CD4-positive, alpha-beta T cell treated with Interleukin-6 for 4 hours (primary cell): Measurements from ENCODE around the gene CRELD1.
"Not testable (repeated sequence)": the region's sequence is repeated elsewhere in the genome, so short reads cannot be mapped to it uniquely, and the experiment has no call there.

Source experiments
- DNase-seq: peaks from one replicate; pipeline ENCODE4 v3.0.0-alpha.2; 2020; ENCODE audit warnings: mixed read lengths

The CRELD1 gene

DNA sequence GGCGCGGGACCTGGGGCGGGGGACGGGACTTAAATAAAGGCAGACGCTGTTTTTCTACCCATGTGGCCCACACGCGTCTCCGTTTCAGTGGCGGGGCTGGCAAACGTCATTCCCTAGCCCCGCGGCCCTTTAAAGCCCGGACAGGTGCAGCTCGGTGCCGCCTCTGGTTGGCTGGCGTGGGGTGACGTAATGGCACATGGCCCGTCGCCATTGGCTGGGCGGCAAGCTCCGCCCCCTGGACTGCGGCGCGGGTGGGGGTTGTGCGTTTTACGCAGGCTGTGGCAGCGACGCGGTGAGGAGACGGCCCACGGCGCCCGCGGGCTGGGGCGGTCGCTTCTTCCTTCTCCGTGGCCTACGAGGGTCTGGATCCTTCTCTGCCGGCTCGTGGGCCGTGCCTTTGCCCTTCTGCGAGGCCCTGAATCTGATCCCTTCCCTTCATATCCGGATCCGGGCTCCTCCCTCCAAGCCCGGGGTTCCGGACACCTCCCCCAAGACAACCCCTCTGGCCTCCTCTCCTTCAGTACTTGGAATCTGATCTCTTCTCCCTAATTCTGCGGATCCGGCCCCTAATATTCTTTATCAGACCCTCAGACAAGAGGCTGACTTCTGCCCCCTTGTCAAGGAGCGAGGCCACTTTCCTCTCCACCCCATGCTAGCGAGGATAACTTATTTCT, at the start of gene CRELD1:
CRELD1 (plus strand) TSS at position 274 of the 674 bp plus-strand sequence. CDS start 605 bp downstream, outside the sequence.
- DNase-seq: peak; percentile 97

DNA sequence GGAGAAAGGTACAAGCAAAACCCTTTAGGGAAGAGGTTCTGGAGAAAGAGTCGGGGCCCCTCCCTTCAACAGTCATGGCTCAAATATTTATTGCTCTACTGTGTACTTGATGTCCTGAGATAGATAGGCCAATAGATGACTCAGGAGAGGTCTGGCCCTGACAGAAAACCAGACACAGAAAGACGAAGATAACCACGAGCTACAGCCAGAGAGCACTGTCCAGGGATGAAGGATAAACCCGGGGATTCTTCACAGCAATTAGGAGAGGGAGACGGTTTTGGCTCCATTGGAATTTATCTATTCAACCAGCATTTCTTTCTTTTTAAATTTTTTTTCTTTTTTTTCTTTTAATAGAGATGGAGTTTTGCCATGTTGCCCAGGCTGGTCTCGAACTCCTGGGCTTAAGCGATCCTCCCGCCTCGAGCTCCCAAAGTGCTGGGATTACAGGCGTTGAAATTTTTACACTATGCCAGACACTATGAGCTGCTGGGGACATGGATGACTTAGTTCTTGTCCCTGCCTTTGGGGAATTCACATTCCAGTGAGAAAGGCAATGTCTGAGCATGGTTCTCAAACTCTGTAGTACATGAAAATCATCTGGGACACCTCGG, 49.0 kb upstream of the CRELD1 start:
- no peak for DNase-seq

- no peak for DNase-seq
Measured at GRCh38 chr3:9886328-9886727, 47.3 kb upstream of the CRELD1 start.

DNA sequence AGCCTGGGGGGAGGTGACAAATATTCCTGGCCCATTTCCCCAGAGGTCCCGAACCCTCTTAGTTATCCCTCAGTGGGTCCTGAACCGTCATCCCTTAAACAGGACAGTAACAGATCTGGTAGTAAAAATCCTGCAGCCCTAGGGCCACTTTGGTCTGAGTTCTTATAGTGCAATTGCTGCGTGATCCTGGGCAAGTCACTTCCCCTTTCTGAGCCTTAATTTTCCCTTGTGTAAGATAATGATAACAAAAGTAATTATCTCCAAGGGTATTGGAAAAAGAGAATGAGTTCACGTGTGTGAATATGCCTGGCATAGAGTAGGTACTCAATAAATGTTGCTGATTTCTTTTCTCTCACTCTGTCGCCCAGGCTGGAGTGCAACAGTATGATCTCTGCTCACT, 46.2 kb upstream of the CRELD1 start:
- no peak for DNase-seq

GRCh38 chr3:9888540-9888939, 45.1 kb upstream of the CRELD1 start:
- no peak for DNase-seq

GRCh38 chr3:9889405-9889804, 44.2 kb upstream of the CRELD1 start:
- no peak for DNase-seq

- peak; percentile 92 for DNase-seq
Measured at GRCh38 chr3:9890249-9891071, 43.2 kb upstream of the CRELD1 start, which contains the start of gene JAGN1. Gene JAGN1, plus strand, starts transcription at chr3:9890610. Its CDS starts 113 bp downstream, at chr3:9890723.

- no peak for DNase-seq
Measured at GRCh38 chr3:9891072-9891622, 42.5 kb upstream of the CRELD1 start.

DNA sequence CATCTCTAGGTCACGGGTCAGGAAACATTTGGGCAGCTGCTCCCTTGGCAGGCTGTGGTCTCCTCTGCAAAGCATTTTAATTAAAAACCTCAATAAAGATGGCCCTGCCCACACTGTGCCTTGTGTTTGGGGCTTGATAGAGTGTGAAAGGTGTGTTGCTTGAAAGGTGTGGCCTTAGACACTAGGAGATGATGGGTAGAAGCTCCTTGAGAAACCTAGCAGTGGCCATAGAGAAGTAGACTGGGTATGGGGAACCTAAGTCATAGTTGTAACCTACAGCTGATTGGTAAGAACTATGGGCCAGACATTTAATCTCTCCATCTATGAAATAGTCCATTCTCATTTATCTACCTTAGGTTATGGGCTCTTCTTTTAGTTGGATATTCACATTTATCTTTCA, 39.9 kb upstream of the CRELD1 start:
- no peak for DNase-seq

DNA sequence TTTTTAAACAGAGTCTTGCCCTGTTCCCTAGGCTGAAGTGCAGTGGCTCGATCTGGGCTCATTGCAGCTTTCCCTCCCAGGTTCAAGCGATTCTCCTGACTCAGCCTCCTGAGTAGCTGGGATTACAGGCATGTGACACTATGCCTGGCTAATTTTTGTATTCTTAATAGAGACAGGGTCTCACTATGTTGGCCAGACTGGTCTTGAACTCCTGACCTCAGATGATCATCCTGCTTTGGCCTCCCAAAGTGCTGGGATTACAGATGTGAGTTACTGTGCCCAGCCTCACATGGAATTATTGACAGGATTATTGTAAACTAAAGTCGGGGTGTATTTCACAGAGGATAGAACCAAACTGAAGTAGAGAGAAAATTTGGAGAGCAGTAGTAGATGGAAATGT, 37.9 kb upstream of the CRELD1 start:
- DNase-seq: not testable (repeated sequence)

DNA sequence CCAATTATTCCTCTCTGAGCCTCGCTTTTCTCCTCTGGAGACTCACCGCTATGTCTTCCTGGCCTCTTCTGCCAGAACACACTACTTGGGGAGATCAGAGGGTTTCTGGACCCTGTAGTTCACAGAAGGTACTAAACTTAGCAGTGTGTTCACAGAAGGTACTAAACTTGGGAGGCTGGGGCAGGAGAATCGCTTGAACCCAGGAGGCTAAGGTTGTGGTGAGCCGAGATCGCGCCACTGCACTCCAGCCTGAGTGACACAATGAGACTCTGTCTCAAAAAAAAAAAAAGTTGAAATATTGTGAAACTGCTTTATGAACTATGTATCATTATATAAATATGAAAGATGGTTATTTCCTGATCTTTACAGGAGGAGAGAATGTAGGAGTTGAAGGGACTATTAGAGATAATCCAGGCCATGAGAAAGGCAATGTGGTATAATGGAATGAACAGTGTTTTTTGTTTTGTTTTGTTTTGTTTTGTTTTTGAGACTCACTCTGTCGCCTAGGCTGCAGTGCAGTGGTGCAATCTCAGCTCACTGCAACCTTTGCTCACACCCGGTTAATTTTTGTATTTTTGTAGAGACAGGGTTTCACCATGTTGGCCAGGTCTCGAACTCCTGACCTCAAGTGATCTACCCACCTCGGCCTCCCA, 36.8 kb upstream of the CRELD1 start:
- not testable (repeated sequence) for DNase-seq

- DNase-seq: no peak
Measured at GRCh38 chr3:9897408-9898372, 35.9 kb upstream of the CRELD1 start.

DNA sequence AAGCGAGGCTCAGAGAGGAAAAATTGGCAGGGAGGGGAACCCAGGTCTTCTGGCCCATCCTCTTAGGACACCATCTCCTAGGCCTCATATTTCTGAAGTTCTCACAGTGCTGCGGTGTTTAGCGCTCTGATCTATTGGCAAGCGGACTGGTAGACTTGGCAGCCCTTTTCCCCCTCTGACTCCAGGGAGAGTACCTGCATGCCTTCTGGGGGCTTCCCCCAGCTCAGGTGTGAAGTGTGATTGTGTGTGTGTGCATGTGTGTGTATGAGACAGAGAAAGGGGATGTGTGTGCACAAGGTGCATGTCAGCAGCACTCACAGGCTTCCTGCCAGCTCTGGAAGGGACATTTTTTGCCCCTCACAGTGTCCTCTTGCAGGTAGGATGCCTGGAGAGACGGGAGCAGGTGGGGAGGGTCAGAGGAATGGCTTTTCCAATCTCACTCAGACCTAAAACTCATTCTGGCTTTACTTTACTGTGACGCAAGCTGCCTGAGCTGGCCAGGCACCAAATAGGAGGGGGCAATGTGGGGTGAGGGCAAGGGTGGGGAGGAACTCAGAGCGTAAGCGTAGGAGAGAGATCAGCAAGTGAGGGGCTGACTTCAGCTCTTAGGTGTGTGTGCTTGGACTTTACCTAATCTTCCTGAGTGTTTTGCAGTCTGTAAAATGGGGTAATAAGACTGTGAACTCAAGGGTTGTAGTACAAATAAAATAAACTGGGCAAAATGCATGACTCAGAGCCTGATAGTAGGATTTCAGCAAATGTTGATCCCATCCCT, 35.0 kb upstream of the CRELD1 start:
- no peak for DNase-seq

- DNase-seq: no peak
Measured at GRCh38 chr3:9899289-9899791, 34.3 kb upstream of the CRELD1 start.

DNA sequence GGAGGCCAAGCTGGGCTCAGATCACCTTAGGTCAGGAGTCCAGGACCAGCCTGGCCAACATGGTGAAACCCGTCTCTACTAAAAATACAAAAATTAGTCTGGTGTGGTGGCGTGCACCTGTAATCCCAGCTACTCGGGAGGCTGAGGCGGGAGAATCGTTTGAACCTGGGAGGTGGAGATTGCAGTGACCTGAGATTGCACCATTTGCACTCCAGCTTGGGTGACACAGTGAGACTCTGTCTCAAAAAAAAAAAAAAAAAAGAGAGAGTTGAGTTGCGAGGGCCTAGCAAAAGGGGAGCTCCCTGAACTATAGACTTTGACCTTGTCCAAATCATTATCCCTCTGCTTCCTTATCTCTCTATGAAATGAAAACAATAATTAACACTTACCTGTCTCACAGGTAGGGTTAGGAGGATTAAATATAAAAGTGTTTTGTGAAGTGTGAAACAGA, 32.6 kb upstream of the CRELD1 start:
- not testable (repeated sequence) for DNase-seq

DNA sequence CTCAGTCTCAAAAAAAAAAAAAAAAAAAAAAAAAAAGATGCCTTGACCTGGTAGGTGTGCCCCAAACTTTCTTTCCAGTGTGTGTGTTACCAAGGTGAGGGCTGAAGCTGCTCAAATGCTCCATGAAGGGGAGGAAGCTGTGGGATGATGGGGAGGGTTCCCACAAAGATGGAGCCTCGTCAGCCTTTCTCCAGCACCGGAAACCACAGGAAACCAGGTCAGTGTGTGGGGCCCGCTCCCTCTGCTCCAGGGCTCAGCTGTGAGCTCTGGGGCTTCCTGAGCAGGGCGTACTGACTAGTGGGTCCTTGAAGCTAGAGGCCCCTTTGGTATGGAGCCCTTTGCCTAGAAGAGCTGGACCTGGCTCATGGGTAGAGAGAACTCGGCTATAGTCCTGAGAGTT, 31.7 kb upstream of the CRELD1 start:
- peak; percentile 46 for DNase-seq

DNA sequence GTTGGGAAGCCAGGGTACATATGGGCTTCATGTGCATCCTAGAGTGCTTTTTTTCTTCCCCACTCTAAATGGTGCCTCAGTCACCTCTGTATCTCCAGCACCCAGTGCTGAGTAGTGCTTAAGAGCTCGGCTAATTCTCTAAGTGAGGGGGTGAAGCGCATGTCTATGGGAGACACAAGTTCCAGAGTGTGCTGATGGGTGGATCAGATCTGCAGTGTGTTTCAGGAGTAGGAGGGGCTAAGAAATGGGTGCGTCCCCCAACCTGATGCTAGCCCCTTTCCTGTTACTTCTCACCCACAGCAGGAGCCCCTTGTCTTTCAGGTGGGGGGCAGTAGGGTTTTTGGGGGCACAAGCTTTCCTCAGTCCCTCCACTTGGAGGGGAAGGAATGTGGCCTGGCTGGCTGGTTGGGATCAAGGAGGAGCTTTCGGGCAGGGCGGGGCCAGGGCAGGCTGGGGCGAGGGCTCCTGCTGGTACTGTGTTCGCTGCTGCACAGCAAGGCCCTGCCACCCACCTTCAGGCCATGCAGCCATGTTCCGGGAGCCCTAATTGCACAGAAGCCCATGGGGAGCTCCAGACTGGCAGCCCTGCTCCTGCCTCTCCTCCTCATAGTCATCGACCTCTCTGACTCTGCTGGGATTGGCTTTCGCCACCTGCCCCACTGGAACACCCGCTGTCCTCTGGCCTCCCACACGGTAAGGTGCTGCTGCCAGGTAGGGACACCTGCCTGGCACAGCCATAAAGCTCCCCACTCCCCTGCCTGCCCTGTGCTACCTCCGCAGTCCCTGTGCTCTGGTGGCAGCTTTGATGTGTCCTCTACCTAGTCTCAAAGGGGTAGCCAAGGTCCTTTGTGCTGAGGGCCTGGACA, 31.0 kb upstream of the CRELD1 start, which contains the start of gene IL17RE:
IL17RE (plus strand) TSS at position 477 of the 866 bp plus-strand sequence; CDS start at position 562, 85 bp downstream.
- DNase-seq: no peak

DNA sequence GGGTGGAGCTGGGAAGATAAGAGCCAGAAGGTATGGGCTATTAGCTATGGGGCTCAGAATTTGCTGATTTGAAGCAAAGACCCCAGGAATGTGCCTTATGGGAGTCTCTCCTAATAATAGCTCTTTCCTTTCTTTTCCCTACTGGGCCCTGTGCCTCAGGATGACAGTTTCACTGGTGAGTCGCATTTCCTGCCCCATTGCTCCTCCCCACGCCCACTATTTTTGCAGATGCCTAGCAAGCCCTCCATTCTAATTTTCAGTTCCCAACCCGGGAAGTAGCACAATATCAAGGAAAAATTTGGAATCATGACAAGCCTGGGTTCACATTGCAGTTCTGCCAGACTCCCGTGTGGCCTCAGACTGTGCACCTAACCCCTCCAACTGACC, 30.4 kb upstream of the CRELD1 start:
- DNase-seq: peak; percentile 14

DNA sequence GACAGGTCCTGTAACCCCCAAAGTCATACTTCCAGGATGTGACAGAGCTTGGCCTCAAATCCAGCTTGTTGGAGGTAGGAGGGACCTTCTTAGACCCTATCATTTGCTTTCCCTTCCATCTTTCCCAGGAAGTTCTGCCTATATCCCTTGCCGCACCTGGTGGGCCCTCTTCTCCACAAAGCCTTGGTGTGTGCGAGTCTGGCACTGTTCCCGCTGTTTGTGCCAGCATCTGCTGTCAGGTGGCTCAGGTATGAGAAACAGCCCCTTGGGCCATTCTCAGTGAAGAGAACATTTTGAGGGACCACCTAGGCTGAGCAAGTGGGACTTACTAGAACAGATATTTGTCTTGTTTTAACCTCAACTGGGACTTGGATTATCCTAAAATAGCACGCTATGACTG, 29.7 kb upstream of the CRELD1 start:
- no peak for DNase-seq
